Rectal smooth muscle tissue (tissue), 1 donor: ENCODE measurements around the gene PDX1.

Experiments used
- H3K27ac ChIP-seq: one replicate; pipeline ENCODE4 v1.7.0; 2013; ENCODE audit warnings: low read depth, low read length, inconsistent platforms
- H3K27me3 ChIP-seq: one replicate; pipeline ENCODE4 v1.7.0; 2013; ENCODE audit warnings: low read length; ENCODE audit not compliant: control insufficient read depth, insufficient read depth
- H3K36me3 ChIP-seq: one replicate; pipeline ENCODE4 v1.7.0; 2013; ENCODE audit warnings: low read length; ENCODE audit not compliant: control insufficient read depth, insufficient read depth
- H3K4me1 ChIP-seq: one replicate; pipeline ENCODE4 v1.7.0; 2013; ENCODE audit warnings: low read length; ENCODE audit not compliant: control insufficient read depth, insufficient read depth
- H3K4me3 ChIP-seq: one replicate; pipeline ENCODE4 v1.7.0; 2013; ENCODE audit warnings: low read length
- H3K9ac ChIP-seq: one replicate; pipeline ENCODE4 v1.7.0; 2013; ENCODE audit warnings: low read length

Gene PDX1

DNA sequence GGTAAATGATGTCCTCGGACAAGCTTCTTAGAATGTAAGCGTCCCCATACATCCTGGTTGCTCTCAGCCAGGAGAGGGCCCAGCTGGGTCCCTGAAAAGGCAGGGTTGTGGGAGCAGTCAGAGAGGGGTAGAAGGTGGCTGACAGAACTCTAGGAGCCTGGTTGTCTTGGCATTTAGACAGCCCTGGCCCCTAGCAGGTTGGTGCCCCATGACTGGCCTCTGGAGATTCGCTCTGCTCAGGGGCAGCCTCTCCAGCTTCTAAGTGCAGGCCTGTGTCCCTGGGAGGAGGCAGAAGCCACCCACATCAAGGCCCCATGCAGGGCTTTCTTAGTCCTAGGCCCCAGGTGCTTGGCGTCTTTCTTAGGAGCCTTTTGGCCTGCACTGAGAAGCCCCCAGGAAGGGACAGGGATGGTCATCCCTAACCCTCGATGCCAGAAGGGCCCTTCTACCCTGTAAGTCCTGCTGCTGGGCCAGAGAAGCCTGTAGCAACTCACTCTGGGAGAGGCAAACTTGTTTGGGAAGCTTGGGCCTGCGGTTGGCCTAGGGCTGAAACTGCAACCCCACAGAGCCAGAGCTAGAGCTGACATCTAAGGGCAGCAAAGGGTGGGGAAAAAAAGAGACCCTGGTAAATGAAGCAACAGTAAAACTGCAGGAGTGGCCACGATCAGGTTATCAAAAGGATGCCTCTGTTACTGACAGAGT lies 52.1 kb downstream of the PDX1 start:
- H3K9ac ChIP-seq = no peak overlapping the region
- H3K4me1 ChIP-seq = no peaks in the 10 kb centered on the region
- H3K36me3 ChIP-seq = no peaks in the 10 kb centered on the region
- H3K27me3 ChIP-seq = peaks cover 22% of the 10 kb centered on the region
- H3K4me3 ChIP-seq = no peak overlapping the region
- no peak overlapping the region for H3K27ac ChIP-seq

DNA sequence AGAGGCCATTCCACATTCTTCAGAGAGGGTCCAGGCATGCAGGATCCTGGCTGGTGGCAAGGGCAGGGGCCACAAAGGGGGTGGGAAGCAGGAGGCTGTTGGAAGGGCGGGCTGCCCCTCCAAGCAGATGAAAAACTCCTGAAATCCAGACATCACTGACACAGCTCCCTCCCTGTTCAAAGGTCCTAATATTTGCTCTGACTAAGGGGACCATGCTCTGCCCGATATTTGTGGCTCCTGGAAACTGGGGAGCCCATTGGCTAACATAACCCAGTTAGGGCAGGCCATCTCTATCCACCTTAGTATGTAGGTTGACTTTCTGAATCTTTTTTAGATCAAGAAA lies 52.6 kb downstream of the PDX1 start:
- Histone ChIP-seq H3K9ac (no peak overlapping the region), H3K27ac (no peak overlapping the region), H3K4me3 (no peak overlapping the region), H3K4me1 (no peaks in the 10 kb centered on the region), H3K27me3 (peaks cover 22% of the 10 kb centered on the region), H3K36me3 (no peaks in the 10 kb centered on the region)

DNA sequence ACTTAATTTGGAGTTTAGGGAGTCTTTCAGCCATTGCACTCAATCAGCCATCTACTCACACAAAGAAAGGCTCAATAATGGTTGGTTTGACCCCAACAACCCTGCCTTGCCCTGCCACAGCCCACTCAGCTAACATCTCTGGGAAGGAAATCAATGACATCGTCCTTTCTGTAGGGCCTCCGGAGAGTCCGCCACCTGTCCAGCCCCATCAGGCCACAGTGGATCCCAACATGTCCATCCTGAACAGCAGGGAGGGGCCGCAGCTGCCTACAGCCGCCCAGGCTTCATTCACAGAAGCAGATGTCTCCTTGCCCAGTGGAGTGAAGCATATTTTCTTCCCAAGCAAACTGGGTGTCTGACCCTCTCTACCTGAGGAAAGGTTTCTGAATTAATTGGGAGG lies 53.5 kb downstream of the PDX1 start:
- no peak overlapping the region for H3K9ac ChIP-seq
- no peak overlapping the region for H3K27ac ChIP-seq
- peaks cover 20% of the 10 kb centered on the region for H3K27me3 ChIP-seq

DNA sequence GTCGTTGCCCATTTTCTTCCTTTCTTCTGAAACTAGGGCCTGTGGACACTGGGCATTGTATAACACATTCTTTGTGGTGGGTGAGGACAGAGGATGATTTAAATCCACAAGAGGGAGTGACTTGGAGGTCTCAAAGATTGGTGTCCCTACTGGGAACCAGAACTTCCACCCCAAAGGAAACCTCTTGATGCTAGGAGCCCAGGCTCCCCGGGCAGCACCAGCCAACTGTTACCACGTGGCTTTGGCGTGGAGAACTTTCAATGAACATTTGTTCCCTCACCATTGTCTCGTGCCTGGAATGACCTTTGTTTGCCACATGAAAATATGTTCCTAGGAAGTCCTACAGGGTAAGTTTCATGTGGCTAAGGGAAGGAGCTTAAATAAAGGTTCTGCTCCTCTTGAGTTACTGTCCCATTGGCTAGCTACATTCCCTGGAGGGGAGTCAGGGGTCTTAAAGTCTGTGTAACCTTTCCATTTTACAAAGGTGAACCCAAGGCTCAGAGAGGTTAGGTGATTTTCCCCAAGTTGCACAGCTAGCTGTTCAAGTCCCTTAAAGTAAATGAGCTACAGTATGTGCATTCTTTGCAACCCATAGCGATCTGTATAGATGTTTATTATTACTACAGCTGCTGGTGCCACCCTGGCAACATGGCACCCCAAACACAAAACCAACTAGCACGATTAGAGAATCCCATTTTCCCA lies 54.3 kb downstream of the PDX1 start:
- Histone ChIP-seq H3K36me3 (no peaks in the 10 kb centered on the region), H3K27me3 (peaks cover 14% of the 10 kb centered on the region), H3K9ac (no peak overlapping the region), H3K27ac (no peak overlapping the region), H3K4me1 (no peaks in the 10 kb centered on the region), H3K4me3 (no peak overlapping the region)

More for the DNA sequence above, 53.5 kb downstream of the PDX1 start:
- Histone ChIP-seq H3K4me1 (no peaks in the 10 kb centered on the region), H3K4me3 (no peak overlapping the region), H3K36me3 (no peaks in the 10 kb centered on the region)
